SU-DHL-6 (cell line): ENCODE data around the gene FOXF2.

ENCODE experiments used
- CTCF ChIP-seq: fragments of 200-600 bp; sonication (generic); IDR thresholded peaks from one replicate; pipeline ENCODE4 v1.5.1; 2017; ENCODE audit warnings: antibody characterized with exemption, mild to moderate bottlenecking, low read length, moderate library complexity; ENCODE audit not compliant: insufficient read depth, poor library complexity, severe bottlenecking
- EZH2phosphoT487 ChIP-seq: fragments of 200-600 bp; sonication (generic), shearing (Covaris generic); conservative IDR thresholded peaks from 2 replicates; pipeline ENCODE4 v1.6.1; 2018; ENCODE audit warnings: mild to moderate bottlenecking, antibody characterized with exemption, low read length, moderate library complexity, mixed read lengths

- no peak for TF ChIP-seq CTCF
- TF ChIP-seq EZH2phosphoT487: no peak
Observed at GRCh38 chr6:1395941-1396908, 6.8 kb downstream of the FOXF2 start.
